Fibroblast of lung (primary cell): Measurements from ENCODE around the gene RAB44. TPM values are rescaled to one million over a fixed set of nuclear protein-coding genes. Genes with fewer than 3 reads are reported as not detected.

Experiments used
- DNase-seq, 2 donors: peaks; one replicate each; pipeline versions ENCODE4 v3.0.0 to v3.0.0-alpha.2; 2010; ENCODE audit warnings: low read depth in 2 of 2
- H2AFZ ChIP-seq: 2 replicates; pipeline ENCODE4 v1.5.1; 2012; ENCODE audit warnings: low read length, control low read depth, inconsistent platforms
- H3K27ac ChIP-seq: 2 replicates; pipeline ENCODE4 v1.5.1; 2011; ENCODE audit warnings: low read length, control low read depth; ENCODE audit not compliant: insufficient read depth
- H3K27me3 ChIP-seq: 2 replicates; pipeline ENCODE4 v1.5.1; 2011; ENCODE audit warnings: mild to moderate bottlenecking, low read length; ENCODE audit not compliant: control insufficient read depth, insufficient read depth
- H3K36me3 ChIP-seq: 2 replicates; pipeline ENCODE4 v1.5.1; 2011; ENCODE audit warnings: low read length; ENCODE audit not compliant: control insufficient read depth, insufficient read depth
- H3K4me1 ChIP-seq: 2 replicates; pipeline ENCODE4 v1.5.1; 2011; ENCODE audit warnings: low read length; ENCODE audit not compliant: control insufficient read depth, insufficient read depth; ENCODE audit errors: extremely low read depth
- H3K4me2 ChIP-seq: 2 replicates; pipeline ENCODE4 v1.5.1; 2011; ENCODE audit warnings: low read length, control low read depth; ENCODE audit not compliant: insufficient read depth; ENCODE audit errors: extremely low read depth
- H3K4me3 ChIP-seq, 4 experiments: fragments of 200-600 bp in 1 of 4; sonication (generic) in 1 of 4; replicated peaks in 1 of 4; 2 replicates each; pipeline ENCODE4 v1.5.1; 2011 to 2016; ENCODE audit warnings: low read length in 4 of 4, low read depth in 3 of 4, mild to moderate bottlenecking in 3 of 4, control low read depth in 2 of 4, inconsistent platforms in 1 of 4, mixed read lengths in 1 of 4; ENCODE audit not compliant: insufficient read depth in 1 of 4; ENCODE audit errors: control extremely low read depth in 1 of 4
- H3K79me2 ChIP-seq: 2 replicates; pipeline ENCODE4 v1.5.1; 2012; ENCODE audit warnings: mild to moderate bottlenecking, low read length, inconsistent platforms; ENCODE audit not compliant: control insufficient read depth, insufficient read depth
- H3K9ac ChIP-seq: 2 replicates; pipeline ENCODE4 v1.5.1; 2011; ENCODE audit warnings: mild to moderate bottlenecking, low read length, control low read depth; ENCODE audit not compliant: insufficient read depth
- H3K9me3 ChIP-seq: 2 replicates; pipeline ENCODE4 v1.5.1; 2012; ENCODE audit warnings: low read depth, low read length; ENCODE audit not compliant: control insufficient read depth, insufficient read depth
- H4K20me1 ChIP-seq: 2 replicates; pipeline ENCODE4 v1.5.1; 2011; ENCODE audit warnings: low read length; ENCODE audit not compliant: control insufficient read depth, insufficient read depth; ENCODE audit errors: extremely low read depth
- EZH2 ChIP-seq: IDR thresholded peaks from 2 replicates; pipeline ENCODE4 v1.5.1; 2012; ENCODE audit warnings: low read length, control low read depth, mild to moderate bottlenecking; ENCODE audit errors: missing control alignments
- polyA plus RNA-seq, 2 donors: library from polyadenylated mRNA; depleted of rRNA in 1 of 2; stranded (reverse) in 1 of 2; unstranded in 1 of 2; fragments of >200 nt; gene quantifications; 2 replicates each; pipeline ENCODE4 v1.2.1, GENCODE V29; 2011 to 2012; ENCODE audit warnings: missing spikeins in 1 of 2
- total RNA-seq: library from RNA; depleted of rRNA; stranded (reverse); fragments of >200 nt; gene quantifications from 2 replicates; pipeline ENCODE4 v1.2.1, GENCODE V29; 2014
- TF ChIP-seq, protein P1 (sequence below), 2 donors: IDR thresholded peaks in 1 of 2; conservative IDR thresholded peaks in 1 of 2; 1 replicate in 1 of 2; 2 replicates in 1 of 2; pipeline ENCODE4 v1.5.1; 2011 to 2012; ENCODE audit warnings: low read length in 2 of 2, control low read depth in 1 of 2, inconsistent platforms in 1 of 2, low read depth in 1 of 2, mild to moderate bottlenecking in 1 of 2

The RAB44 gene
- total and polyA plus RNA-seq, 2 donors (not counting 1 experiment from before 2014, with no cell fraction given): under 0.01 TPM; not detected in 1

- no peaks in the 10 kb centered on the region for H3K9me3 ChIP-seq
- no peak for TF ChIP-seq EZH2
- TF ChIP-seq, protein P1, sequence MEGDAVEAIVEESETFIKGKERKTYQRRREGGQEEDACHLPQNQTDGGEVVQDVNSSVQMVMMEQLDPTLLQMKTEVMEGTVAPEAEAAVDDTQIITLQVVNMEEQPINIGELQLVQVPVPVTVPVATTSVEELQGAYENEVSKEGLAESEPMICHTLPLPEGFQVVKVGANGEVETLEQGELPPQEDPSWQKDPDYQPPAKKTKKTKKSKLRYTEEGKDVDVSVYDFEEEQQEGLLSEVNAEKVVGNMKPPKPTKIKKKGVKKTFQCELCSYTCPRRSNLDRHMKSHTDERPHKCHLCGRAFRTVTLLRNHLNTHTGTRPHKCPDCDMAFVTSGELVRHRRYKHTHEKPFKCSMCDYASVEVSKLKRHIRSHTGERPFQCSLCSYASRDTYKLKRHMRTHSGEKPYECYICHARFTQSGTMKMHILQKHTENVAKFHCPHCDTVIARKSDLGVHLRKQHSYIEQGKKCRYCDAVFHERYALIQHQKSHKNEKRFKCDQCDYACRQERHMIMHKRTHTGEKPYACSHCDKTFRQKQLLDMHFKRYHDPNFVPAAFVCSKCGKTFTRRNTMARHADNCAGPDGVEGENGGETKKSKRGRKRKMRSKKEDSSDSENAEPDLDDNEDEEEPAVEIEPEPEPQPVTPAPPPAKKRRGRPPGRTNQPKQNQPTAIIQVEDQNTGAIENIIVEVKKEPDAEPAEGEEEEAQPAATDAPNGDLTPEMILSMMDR (conservative IDR thresholded peaks at IDR 0.05 in 1 of 2, IDR thresholded peaks at IDR 0.05 in 1 of 2; ENCODE audit: low read depth in 1 of 2, low read length in 2 of 2): no peak
- H3K79me2 ChIP-seq: peaks cover 25% of the 10 kb centered on the region
- peak overlapping the region in 2 of 4 experiments; percentile 40 to 96 for H3K4me3 ChIP-seq
- H4K20me1 ChIP-seq: no peaks in the 10 kb centered on the region
- H2AFZ ChIP-seq: peak overlapping the region; percentile 84
- DNase-seq: peak; percentile 61 to 69
- peak overlapping the region; percentile 58 for H3K4me2 ChIP-seq
- H3K27me3 ChIP-seq: no peaks in the 10 kb centered on the region
- no peak overlapping the region for H3K9ac ChIP-seq
- no peaks in the 10 kb centered on the region for H3K36me3 ChIP-seq
- H3K27ac ChIP-seq: peak overlapping the region; percentile 87
- H3K4me1 ChIP-seq: peaks cover 23% of the 10 kb centered on the region
Observed at GRCh38 chr6:36676141-36677058, 21.2 kb upstream of the RAB44 start.

DNA sequence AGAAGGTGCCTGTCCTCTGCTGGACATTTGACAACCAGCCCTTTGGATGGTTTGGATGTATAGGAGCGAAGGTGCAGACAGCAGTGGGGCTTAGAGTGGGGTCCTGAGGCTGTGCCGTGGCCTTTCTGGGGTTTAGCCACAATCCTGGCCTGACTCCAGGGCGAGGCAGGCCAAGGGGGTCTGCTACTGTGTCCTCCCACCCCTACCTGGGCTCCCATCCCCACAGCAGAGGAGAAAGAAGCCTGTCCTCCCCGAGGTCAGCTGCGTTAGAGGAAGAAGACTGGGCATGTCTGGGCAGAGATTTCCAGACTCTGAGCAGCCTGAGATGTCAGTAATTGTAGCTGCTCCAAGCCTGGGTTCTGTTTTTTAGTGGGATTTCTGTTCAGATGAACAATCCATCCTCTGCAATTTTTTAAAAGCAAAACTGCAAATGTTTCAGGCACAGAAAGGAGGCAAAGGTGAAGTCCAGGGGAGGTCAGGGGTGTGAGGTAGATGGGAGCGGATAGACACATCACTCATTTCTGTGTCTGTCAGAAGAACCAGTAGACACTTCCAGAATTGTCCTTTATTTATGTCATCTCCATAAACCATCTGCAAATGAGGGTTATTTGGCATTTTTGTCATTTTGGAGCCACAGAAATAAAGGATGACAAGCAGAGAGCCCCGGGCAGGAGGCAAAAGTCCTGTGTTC is 20.4 kb upstream of the RAB44 start:
- Histone ChIP-seq H3K36me3 (no peaks in the 10 kb centered on the region), H3K27ac (peak overlapping the region; percentile 87), H3K9me3 (no peaks in the 10 kb centered on the region), H3K27me3 (no peaks in the 10 kb centered on the region), H3K9ac (no peak overlapping the region), H3K79me2 (peaks cover 33% of the 10 kb centered on the region), H2AFZ (peak overlapping the region; percentile 43), H3K4me3 (peak overlapping the region in 2 of 4 experiments; percentile 40 to 96), H3K4me1 (peaks cover 25% of the 10 kb centered on the region), H4K20me1 (no peaks in the 10 kb centered on the region), H3K4me2 (peak overlapping the region; percentile 58)
- TF ChIP-seq EZH2: no peak
- TF ChIP-seq, protein P1 (conservative IDR thresholded peaks at IDR 0.05 in 1 of 2, IDR thresholded peaks at IDR 0.05 in 1 of 2; ENCODE audit: low read depth in 1 of 2, low read length in 2 of 2): no peak
- DNase-seq: peak in 1 of 2 donors; percentile 39
